CD4-positive, alpha-beta T cell treated with Interleukin-6 at 100 ng/mL for 8 hours (primary cell): ENCODE results near the gene TMEM255B.

ENCODE experiments used
- DNase-seq: peaks from one replicate; pipeline ENCODE4 v3.0.0-alpha.2; 2020; ENCODE audit warnings: mixed read lengths, low spot score

TMEM255B gene

GRCh38 chr13:113849546-113849945 is 90.5 kb downstream of the TMEM255B start:
- no peak for DNase-seq

DNA sequence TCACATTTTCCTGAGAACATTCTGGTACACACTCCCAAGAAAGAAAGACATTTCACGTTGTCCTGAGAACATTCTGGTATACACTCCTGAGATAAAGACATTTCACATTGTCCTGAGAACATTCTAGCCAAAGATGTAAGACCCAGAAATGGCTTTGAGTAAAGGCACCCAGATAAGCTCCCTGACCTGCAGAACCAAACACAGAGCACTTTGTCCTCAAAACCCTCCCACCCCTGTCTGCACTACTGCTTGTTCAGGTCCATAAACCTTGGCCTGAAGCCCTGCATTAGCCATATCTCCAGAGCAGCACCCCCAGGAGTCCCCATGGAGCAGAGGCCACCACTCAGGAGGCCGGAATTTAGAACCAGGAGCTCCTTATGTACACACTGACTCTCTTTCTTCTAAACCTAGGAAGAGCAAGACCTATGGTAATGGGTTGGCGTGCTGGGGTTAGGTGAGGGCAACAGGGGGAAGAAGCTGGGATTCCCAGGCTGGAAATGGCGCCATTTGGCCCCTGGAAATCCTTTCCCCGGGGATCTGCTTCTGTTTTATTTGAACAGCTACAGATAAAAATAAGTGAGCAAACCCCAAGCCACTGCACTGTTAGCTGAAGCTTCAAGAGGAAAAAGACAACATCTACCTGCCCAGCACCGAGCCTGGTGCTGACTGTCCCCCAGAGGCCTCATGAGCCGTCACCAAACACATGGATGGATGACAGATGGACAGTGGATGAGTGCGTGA is 91.1 kb downstream of the TMEM255B start:
- no peak for DNase-seq

DNA sequence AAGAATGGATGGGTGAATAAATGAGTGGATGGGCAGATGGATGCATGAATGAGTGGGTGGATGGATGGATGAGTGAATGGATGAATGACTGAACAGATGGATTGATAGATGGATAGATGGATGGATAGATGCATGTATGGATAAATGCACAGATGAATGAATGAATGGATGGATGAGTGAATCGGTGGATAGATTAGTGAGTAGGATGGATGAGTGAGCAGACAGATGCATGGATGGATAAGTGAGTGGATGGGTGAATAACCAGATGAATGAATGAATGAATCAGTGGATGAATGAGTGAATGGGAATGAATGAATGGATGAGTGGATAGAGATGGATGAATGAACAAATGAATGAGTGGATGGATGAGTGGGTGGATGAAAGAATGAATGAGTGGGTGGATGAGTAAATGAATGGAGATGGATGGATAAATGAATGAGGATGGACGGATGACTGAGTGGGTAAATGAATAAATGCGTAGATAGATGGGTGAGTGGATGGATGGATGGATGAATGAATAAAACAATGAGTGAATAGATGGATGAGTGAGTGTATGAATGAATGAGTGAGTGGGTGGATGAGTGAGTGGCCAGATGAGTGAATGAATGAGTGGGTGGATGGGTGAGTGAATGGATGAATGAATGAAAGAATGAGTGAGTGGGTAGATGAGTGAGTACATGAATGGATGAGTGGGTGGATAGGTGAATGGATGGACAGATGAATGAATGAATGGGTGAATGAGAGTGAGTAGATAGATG is 91.9 kb downstream of the TMEM255B start:
- no peak for DNase-seq

- DNase-seq, result no peak
These were observed 92.4 kb downstream of the TMEM255B start for GRCh38 chr13:113851480-113851803.

DNA sequence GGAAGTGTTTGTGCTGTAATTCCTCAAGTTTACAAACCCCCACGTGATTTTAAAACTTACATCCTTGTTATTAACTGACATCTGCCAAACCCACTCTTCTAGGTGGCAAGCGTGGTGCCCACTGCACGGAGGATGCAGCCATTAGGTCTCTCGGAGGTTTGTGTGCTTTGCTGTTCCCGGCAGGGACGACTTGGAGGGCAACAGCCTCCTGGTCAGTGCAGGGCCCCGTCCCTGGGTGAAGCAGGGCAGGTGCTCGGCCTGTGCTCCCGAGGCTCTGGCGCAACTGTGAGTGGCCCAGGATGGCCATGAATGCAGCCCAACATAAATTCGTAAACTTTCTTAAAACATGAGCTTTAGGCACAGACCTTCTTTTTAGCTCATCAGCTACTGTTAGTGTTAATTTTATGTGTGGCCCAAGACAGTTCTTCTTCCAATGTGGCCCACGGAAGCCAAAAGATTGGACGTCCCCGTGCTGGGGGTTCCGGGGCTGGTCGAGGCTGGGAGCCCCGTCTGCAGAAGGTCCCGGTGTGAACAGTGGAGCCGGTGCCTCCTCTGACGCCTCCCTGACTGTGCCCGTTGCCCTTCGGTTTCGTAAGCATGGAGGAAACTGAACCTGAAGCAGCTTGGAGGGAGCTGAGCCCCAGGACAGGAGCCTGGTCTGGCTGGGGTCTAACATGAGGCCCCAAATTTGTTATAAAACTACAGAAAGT is 93.0 kb downstream of the TMEM255B start:
- no peak for DNase-seq

- DNase-seq, result no peak
These were observed 93.8 kb downstream of the TMEM255B start for GRCh38 chr13:113852536-113853517.

DNA sequence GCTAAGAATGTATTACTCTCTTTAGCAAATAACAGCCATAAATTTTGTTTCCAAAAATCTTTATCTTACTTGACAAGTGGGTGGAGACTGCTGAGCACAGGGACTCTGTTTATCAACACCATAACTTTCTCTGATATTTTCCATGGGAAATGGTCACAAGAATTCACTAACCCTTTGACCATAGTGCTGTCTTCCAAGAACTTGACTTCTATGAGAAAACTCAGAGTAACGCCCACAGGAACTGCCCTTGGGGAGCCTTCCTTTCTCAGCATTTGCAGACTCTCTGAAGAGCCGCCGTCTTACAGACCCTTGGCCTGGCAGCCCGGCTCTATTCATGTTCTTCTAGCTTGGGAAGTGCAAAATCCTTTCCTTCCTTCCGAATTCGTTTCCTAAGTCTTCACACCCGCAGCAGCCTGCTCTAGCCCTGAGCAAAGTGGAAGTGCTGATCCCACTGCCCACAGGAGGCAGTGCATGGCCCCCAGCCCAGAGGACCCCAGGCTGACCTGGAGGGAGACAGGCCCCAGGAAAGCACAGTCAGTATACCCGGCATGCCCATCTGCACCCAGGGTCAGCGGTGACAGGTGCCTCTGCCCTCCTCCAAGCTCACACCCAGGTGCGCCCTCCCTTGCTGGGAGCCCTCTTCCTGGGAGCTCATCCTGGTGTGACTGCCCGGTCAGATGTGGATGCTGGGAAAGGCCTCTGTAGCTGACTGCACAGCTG is 94.7 kb downstream of the TMEM255B start:
- no peak for DNase-seq

DNA sequence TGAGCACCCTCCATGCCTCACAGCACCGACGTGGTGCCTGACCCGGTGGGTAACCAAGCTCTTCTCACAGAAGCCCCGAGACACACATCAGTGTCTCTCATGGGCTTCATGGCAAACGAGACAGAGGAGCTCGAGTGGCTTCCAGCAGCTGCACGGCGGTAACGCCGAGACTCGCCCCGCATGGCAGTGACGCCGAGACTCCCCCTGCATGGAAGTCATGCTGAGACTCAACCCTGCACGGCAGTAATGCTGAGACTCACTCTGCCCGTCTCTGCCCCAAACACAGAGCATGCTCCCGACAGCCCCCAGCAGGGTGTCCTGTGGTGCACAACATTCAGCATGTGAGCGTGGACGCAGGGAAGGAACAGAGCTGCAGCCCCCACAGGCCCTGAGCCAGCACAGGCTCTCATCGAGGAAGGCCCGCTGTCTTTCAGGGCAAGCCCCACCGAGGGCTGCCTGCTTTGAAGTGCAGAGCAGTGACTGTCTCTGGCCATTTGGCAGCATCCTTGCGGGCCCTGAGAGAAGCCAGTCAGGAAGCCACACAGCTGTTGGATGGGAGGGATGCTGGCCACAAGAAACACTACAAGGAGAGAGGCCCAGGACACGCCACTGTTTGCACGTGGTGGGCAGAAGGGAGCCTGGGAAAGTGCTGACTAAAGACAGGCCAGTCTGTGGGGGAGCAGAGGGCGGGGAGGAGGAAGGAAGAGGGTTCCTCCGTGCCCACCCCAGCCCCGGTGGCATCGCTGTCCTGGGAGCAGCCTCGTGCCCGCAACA is 95.4 kb downstream of the TMEM255B start:
- DNase-seq, result no peak

DNA sequence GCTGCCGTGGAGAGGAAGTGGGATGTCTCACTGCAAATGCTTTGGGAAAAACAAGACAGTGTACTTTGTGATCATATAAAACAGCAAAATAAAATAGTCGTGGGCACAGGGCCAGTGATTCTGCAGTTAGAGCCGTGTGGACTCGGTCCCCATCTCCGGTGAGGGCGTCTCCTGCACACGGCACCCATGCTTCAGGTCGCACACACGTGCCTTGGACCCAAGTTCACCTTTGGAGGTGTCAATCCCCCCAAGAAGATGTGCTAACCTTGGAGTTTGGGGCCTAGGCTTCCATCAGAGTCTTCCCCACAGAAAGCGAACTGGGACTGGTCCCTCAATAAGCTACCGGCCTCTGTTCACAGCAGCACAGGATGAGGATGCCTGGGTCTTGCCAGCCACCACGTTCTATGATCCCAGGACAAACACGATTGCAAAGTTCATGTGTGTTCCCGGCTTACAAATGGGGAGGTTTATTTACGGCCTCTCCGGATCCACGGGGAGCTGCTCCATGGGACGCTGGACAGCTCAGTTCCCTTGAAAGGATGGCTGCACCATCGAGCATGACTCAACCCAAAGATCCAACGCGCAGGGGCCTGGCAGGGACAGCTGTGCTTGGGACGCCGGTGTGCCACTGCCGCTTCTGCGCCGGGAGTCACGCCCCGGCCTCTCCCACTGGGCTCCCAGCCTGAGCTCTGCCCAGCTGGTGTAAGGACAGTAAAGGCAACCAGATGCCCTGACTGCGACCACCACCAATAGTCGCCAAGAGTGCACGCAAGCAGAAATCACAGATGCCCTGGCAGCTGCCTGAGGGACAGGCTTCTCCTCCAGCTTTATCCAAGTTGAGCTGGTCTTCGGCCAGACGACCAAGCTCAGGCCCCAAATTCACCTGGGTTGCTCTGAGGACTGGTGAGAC is 96.2 kb downstream of the TMEM255B start:
- DNase-seq, result no peak

GRCh38 chr13:113855931-113856715 is 97.1 kb downstream of the TMEM255B start:
- no peak for DNase-seq

GRCh38 chr13:113856716-113857065 is 97.7 kb downstream of the TMEM255B start:
- no peak for DNase-seq

DNA sequence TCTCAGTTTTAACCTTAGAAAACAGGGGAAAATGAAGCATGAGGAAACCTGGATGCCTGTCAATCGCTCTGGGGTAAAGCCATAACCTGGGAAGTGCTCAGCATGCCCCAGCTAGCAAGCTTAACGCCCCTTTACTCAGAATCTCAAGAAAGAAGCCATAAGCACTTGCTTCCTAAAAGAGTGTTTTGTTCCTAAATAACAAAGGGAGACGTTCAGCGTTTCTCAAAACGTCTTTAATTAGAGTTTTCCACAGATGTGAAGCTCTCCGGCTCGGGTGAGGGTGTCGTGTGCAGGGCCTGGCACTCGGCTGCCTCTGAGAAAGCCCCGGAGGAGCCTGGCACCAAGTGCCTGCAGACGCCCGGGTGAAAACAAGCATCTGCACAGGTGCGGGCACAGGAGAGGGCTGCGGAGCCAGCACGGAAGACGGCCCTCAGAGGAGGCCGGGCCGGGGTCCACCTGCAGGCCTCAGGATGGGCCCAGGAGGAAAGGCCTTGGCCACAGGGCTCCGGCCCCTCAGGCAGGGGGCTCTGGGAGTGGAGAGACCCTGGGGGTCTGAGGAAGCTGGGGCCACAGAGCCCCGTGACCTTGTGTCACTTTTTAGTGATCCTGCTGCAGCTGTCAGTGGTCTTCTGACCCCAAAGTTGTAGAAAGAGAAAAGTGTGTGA is 98.6 kb downstream of the TMEM255B start:
- no peak for DNase-seq

- no peak for DNase-seq
These were observed 100.5 kb downstream of the TMEM255B start for GRCh38 chr13:113859311-113860050.

GRCh38 chr13:113860051-113860664 is 101.1 kb downstream of the TMEM255B start:
- DNase-seq, result no peak

DNA sequence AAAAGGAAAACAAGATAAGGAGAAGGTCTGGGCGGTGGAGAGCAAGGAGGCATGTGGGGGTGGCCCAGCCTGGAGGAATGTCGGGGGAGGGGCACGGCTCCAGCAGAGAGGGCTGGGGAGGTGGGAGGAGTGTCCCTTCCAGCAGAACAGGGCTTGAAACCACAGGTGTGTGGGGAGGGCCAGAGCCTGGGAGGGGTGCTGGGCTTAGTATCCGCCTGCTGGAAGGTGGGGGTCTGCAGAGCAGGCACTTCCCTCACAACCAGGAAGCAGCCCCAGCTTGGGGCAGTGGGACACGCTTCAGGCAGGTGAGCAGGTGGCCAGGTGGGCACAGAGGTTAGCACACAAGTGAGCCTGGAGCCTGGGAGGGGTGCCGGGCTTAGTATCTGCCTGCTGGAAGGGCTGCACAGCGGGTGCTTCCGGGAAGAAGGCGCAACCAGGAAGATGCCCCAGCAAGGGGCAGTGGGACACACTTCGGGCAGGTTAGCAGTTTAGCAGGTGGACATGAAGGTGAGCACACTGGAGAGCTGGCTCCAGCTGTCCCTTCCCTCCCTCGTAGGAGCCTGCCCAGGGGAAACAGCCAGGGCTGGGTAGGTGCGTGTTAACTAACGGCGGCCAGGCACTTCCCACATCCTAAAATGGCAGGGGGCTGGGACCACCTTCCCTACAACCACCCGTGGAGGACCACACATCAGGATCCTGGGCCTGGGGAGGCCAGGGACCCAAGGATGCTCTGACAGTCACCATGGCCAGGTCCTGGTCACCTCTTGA is 101.8 kb downstream of the TMEM255B start:
- no peak for DNase-seq

DNA sequence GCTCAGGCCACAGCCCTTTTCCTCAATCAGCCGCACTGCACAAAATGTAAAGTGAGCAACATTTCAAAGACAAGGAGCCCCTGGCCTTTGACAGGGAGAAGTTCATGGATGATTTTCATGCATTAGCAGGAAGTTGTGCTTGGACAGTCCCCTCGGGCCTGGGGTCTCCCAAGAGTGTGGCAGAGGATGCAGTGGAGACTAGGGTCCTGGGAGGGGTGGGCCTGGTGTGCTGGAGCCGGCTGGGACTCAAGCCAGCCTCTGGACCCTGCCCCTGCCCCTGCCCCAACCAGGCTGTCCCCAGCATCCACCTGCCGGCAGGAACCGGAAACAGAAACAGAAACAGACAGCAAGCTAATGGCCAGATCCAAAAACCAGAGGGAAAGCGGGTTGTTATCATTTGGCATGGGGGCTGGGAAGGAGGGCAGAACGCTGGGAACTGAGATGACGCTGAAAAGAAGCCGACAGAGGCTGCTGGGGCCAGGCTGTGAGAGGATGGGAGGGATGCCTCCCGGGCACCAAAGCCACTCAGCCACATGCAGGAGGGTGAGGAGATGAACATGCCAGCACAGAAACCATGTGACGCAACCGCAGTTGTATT is 102.5 kb downstream of the TMEM255B start:
- no peak for DNase-seq
